ENCODE measurements around the gene SHISA8.

SHISA8 gene

DNA sequence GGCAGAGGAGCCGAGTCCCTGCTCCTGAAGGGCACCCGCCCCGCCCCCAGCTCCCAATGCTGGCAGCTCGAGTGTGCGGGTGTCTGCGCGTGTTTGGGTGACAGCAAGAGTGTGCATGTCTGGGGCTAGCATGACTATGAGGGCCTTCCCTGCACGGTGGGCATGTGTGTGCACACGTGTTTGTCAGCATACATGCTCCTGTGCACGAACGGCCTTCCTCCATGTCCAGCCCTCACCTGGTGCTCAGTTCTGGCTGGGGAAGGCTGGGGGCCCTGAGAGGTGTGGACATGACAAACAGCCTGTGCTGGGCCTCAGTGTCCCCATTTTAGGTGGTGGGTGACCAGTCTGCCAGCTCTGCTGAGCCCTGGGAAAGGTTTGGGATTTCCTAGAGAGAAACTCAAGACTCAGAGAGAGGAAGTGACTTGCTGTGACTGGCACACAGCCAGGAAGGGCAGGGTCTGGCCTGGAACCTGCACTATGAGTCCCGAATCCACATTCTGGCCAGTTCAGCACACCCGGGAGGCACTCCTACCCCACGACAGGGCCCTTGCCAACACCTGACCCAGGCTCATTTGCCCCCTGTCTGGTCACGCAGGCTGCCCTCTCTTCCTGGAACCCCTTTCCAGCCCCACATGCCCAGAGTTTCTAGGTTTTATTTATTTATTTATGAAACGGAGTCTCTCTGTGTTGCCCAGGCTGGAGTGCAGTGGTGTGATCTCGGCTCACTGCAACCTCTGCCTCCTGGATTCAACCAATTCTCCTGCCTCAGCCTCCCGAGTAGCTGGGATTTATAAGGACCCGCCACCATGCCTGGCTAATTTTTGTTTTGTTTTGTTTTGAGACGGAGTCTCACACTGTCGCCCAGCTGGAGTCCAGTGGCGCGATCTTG is 3.3 kb upstream of the SHISA8 start:
- Histone ChIP-seq H3K4me1 (ENCODE audit: control insufficient read depth in 1 of 2, insufficient read depth in 2 of 2, low read length in 2 of 2) (peaks cover 0 to 31% of the 10 kb centered on the region in 2 donors), H3K4me3 (ENCODE audit: low read depth in 1 of 2, low read length in 2 of 2) (no peak overlapping the region), H3K36me3 (ENCODE audit: control insufficient read depth in 1 of 2, insufficient read depth in 2 of 2, low read length in 2 of 2) (no peaks in the 10 kb centered on the region), H3K27ac (ENCODE audit: low read length) (no peak overlapping the region), H3K27me3 (ENCODE audit: low read depth, low read length) (peaks cover 28% of the 10 kb centered on the region), H3K9me3 (ENCODE audit: control insufficient read depth in 1 of 2, low read length in 2 of 2) (no peaks in the 10 kb centered on the region)

- Histone ChIP-seq H3K9me3 (ENCODE audit: control insufficient read depth in 1 of 2, low read length in 2 of 2) (no peaks in the 10 kb centered on the region), H3K4me1 (ENCODE audit: control insufficient read depth in 1 of 2, insufficient read depth in 2 of 2, low read length in 2 of 2) (peaks cover 0 to 31% of the 10 kb centered on the region in 2 donors), H3K27me3 (ENCODE audit: low read depth, low read length) (peaks cover 35% of the 10 kb centered on the region), H3K36me3 (ENCODE audit: control insufficient read depth in 1 of 2, insufficient read depth in 2 of 2, low read length in 2 of 2) (no peaks in the 10 kb centered on the region), H3K27ac (ENCODE audit: low read length) (no peak overlapping the region), H3K4me3 (ENCODE audit: low read depth in 1 of 2, low read length in 2 of 2) (no peak overlapping the region)
Observed at GRCh38 chr22:41917375-41917902, 2.6 kb upstream of the SHISA8 start.

GRCh38 chr22:41916745-41917358 is 2.0 kb upstream of the SHISA8 start:
- Histone ChIP-seq H3K27ac (ENCODE audit: low read length) (no peak overlapping the region), H3K4me1 (ENCODE audit: control insufficient read depth in 1 of 2, insufficient read depth in 2 of 2, low read length in 2 of 2) (peaks cover 0 to 31% of the 10 kb centered on the region in 2 donors), H3K27me3 (ENCODE audit: low read depth, low read length) (peaks cover 41% of the 10 kb centered on the region), H3K36me3 (ENCODE audit: control insufficient read depth in 1 of 2, insufficient read depth in 2 of 2, low read length in 2 of 2) (no peaks in the 10 kb centered on the region), H3K4me3 (ENCODE audit: low read depth in 1 of 2, low read length in 2 of 2) (no peak overlapping the region), H3K9me3 (ENCODE audit: control insufficient read depth in 1 of 2, low read length in 2 of 2) (no peaks in the 10 kb centered on the region)

- H3K4me1 ChIP-seq (ENCODE audit: control insufficient read depth in 1 of 2, insufficient read depth in 2 of 2, low read length in 2 of 2): peaks cover 0 to 35% of the 10 kb centered on the region in 2 donors
- peaks cover 50% of the 10 kb centered on the region for H3K27me3 ChIP-seq (ENCODE audit: low read depth, low read length)
- no peak overlapping the region for H3K27ac ChIP-seq (ENCODE audit: low read length)
- H3K4me3 ChIP-seq (ENCODE audit: low read depth in 1 of 2, low read length in 2 of 2): no peak overlapping the region
- no peaks in the 10 kb centered on the region for H3K9me3 ChIP-seq (ENCODE audit: control insufficient read depth in 1 of 2, low read length in 2 of 2)
- no peaks in the 10 kb centered on the region for H3K36me3 ChIP-seq (ENCODE audit: control insufficient read depth in 1 of 2, insufficient read depth in 2 of 2, low read length in 2 of 2)
Observed at GRCh38 chr22:41915786-41916493, 1.1 kb upstream of the SHISA8 start.

DNA sequence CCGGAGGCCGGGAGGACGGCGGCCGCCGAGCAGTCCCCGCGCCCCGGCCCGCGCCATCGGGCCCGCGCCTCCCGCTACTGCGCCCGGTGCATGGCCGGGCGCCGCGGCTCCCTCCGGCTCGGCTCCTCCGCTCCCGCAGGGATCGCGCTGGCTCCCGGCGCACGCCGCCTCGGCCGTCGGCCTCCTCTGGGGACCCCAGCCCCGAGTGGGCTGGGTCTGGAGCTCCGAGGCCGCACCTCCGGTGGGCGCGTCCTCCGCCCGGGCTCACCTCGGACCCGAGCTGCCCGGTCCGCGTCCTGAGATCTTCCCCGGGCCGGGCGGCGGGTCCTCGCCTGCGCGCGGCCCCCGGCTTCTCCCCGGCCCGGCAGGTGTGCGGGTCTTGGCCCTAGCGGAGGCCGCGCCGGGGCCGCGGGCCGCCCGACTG is 251 bp downstream of the SHISA8 start:
- H3K27ac ChIP-seq (ENCODE audit: low read length): no peak overlapping the region
- H3K27me3 ChIP-seq (ENCODE audit: low read depth, low read length): peaks cover 57% of the 10 kb centered on the region
- no peaks in the 10 kb centered on the region for H3K36me3 ChIP-seq (ENCODE audit: control insufficient read depth in 1 of 2, insufficient read depth in 2 of 2, low read length in 2 of 2)
- H3K4me3 ChIP-seq (ENCODE audit: low read depth in 1 of 2, low read length in 2 of 2): peak overlapping the region in 1 of 2 donors; percentile 38
- peaks cover 0 to 39% of the 10 kb centered on the region in 2 donors for H3K4me1 ChIP-seq (ENCODE audit: control insufficient read depth in 1 of 2, insufficient read depth in 2 of 2, low read length in 2 of 2)
- H3K9me3 ChIP-seq (ENCODE audit: control insufficient read depth in 1 of 2, low read length in 2 of 2): no peaks in the 10 kb centered on the region

DNA sequence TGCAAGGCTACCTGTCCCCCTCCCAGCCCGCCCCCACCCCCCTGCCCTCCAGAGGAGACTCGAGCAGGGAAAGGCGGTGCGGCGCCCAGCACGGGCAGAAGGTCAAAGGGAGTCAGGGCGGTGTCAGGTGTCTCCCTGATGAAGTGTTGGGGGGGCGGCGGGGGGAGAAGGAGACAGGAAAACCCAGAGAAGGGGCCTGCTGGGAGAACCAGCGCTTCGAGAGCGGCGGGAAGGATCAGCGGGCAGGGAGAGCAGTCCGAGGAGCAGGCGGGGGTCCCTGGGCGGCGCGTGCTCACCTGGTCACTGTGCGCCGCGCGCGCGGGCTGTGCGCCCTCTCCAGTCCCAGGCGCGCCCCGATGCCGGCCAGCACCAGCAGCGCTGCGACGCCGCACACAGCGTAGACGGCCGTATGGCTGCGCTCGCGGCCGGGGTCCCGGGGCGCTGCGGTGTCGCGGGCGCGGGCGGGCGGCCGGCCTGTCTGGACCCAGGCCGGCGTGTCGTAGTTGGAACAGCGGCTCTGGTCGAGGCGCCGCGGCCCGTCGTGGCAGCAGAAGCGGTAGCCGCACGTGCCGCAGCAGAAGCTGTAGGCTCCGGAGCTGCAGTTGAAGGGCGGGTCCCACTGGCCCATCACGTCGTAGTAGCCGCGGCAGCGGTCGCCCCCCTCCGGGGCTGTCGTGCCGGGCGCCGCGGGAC is 886 bp downstream of the SHISA8 start:
- H3K4me3 ChIP-seq (ENCODE audit: low read depth in 1 of 2, low read length in 2 of 2): no peak overlapping the region
- peaks cover 58% of the 10 kb centered on the region for H3K27me3 ChIP-seq (ENCODE audit: low read depth, low read length)

DNA sequence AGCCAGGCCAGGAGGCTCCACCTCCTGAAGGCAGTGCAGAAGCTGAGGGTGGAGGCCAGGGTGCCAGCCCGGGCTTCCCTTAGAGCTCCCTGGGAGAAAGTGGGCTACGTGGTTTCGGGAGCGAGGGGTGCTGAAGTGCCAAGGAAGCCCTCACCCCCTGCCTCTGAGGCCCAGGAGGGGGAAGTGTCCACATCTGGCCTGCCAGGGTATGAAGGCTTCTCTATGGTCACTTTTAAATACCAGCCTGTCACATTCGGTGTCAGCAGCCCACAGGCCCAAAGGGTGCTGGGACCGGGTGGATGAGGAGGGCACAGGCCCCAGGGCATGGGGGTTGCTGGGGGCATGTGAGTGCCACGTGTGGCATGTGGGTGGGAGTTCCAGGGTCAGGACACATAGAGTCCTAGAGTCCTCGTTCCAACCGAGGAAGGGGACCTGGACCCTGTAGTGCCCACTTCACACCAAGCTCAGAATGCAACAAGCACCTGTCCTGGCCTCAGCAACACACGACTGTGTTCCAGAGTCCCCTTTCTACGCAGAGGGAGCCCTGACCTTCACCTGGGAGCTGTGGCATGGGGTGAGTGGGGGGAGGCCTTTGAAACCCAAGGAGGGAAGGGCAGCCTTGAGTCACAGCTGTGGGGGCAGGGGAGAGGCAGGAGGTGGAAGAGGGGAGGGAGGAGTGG is 1.7 kb downstream of the SHISA8 start:
- Histone ChIP-seq H3K9me3 (ENCODE audit: control insufficient read depth in 1 of 2, low read length in 2 of 2) (no peaks in the 10 kb centered on the region), H3K27me3 (ENCODE audit: low read depth, low read length) (peaks cover 57% of the 10 kb centered on the region), H3K27ac (ENCODE audit: low read length) (no peak overlapping the region), H3K4me1 (ENCODE audit: control insufficient read depth in 1 of 2, insufficient read depth in 2 of 2, low read length in 2 of 2) (peaks cover 0 to 36% of the 10 kb centered on the region in 2 donors), H3K36me3 (ENCODE audit: control insufficient read depth in 1 of 2, insufficient read depth in 2 of 2, low read length in 2 of 2) (no peaks in the 10 kb centered on the region), H3K4me3 (ENCODE audit: low read depth in 1 of 2, low read length in 2 of 2) (no peak overlapping the region)

More for the DNA sequence above, 886 bp downstream of the SHISA8 start:
- H3K4me1 ChIP-seq (ENCODE audit: control insufficient read depth in 1 of 2, insufficient read depth in 2 of 2, low read length in 2 of 2): peaks cover 0 to 36% of the 10 kb centered on the region in 2 donors
- no peaks in the 10 kb centered on the region for H3K9me3 ChIP-seq (ENCODE audit: control insufficient read depth in 1 of 2, low read length in 2 of 2)
- no peaks in the 10 kb centered on the region for H3K36me3 ChIP-seq (ENCODE audit: control insufficient read depth in 1 of 2, insufficient read depth in 2 of 2, low read length in 2 of 2)
- no peak overlapping the region for H3K27ac ChIP-seq (ENCODE audit: low read length)

- H3K4me3 ChIP-seq (ENCODE audit: low read depth in 1 of 2, low read length in 2 of 2): no peak overlapping the region
- H3K27ac ChIP-seq (ENCODE audit: low read length): no peak overlapping the region
- no peaks in the 10 kb centered on the region for H3K36me3 ChIP-seq (ENCODE audit: control insufficient read depth in 1 of 2, insufficient read depth in 2 of 2, low read length in 2 of 2)
- no peaks in the 10 kb centered on the region for H3K9me3 ChIP-seq (ENCODE audit: control insufficient read depth in 1 of 2, low read length in 2 of 2)
- H3K4me1 ChIP-seq (ENCODE audit: control insufficient read depth in 1 of 2, insufficient read depth in 2 of 2, low read length in 2 of 2): peaks cover 0 to 30% of the 10 kb centered on the region in 2 donors
- peaks cover 57% of the 10 kb centered on the region for H3K27me3 ChIP-seq (ENCODE audit: low read depth, low read length)
Observed at GRCh38 chr22:41912338-41913039, 2.4 kb downstream of the SHISA8 start.

DNA sequence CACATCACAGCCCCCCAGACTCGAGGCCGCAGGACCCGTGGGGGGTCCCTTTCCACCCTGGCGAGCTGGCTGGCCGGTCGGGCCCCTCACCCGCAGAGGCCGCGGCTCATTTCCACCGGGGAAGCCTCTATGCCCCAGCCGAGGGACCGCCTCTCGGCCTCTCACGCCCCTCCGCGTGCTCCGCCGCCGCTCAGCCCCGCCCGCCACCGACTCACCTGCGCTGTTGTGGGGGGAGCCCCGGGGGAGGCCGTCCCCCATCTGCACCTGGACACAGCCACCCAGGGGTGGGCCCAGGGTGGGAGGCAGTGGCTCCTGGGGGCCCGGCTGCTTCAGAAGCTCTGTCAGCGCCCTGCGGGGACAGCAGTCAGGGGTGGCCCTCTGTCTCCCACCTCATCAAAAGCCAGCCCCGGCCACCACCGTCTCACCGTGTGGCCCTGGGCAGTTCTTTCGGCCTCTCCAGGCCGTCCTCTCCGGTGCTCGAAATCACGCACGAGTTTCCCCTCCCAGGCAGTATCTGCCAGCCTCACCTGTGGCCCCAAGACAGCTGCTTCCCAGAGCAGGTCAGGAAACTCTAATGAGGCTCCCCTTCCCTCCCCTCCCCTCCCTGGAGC is 3.8 kb downstream of the SHISA8 start:
- peak overlapping the region in 1 of 2 donors; percentile 53 for H3K4me3 ChIP-seq (ENCODE audit: low read depth in 1 of 2, low read length in 2 of 2)
- no peak overlapping the region for H3K27ac ChIP-seq (ENCODE audit: low read length)
- no peaks in the 10 kb centered on the region for H3K9me3 ChIP-seq (ENCODE audit: control insufficient read depth in 1 of 2, low read length in 2 of 2)
- H3K27me3 ChIP-seq (ENCODE audit: low read depth, low read length): peaks cover 47% of the 10 kb centered on the region
- peaks cover 0 to 30% of the 10 kb centered on the region in 2 donors for H3K4me1 ChIP-seq (ENCODE audit: control insufficient read depth in 1 of 2, insufficient read depth in 2 of 2, low read length in 2 of 2)
- peaks cover 0 to 12% of the 10 kb centered on the region in 2 donors for H3K36me3 ChIP-seq (ENCODE audit: control insufficient read depth in 1 of 2, insufficient read depth in 2 of 2, low read length in 2 of 2)

Measured in muscle layer of duodenum (tissue), 2 donors.